Measurements from ENCODE around the gene PRKN.

PRKN gene

GRCh38 chr6:162497389-162497788 lies 230.2 kb downstream of the PRKN start:
- Histone ChIP-seq H3K79me1 (replicated peaks; ENCODE audit: low read length, poor library complexity, severe bottlenecking) (no peaks in the 10 kb centered on the region), H3K18ac (ENCODE audit: low read depth in 1 of 2, low read length in 2 of 2) (no peak overlapping the region), H3K9me3 (ENCODE audit: control insufficient read depth, low read length) (no peaks in the 10 kb centered on the region), H3K4me1 (ENCODE audit: control insufficient read depth, insufficient read depth, low read depth, low read length) (no peaks in the 10 kb centered on the region), H2BK5ac (ENCODE audit: low read depth, low read length, poor library complexity, severe bottlenecking) (no peak overlapping the region), H4K91ac (ENCODE audit: low read length) (no peak overlapping the region), H4K8ac (ENCODE audit: low read length) (no peak overlapping the region), H3K4me3 (ENCODE audit: insufficient read depth in 1 of 2, low read depth in 1 of 2, low read length in 2 of 2) (no peak overlapping the region), H3K36me3 (ENCODE audit: control insufficient read depth in 1 of 2, insufficient read depth in 2 of 2, low read depth in 1 of 2, low read length in 2 of 2) (no peaks in the 10 kb centered on the region), H3K4me2 (ENCODE audit: low read length, poor library complexity, severe bottlenecking) (no peak overlapping the region), H3K27me3 (ENCODE audit: control insufficient read depth in 1 of 2, insufficient read depth in 1 of 2, low read length in 2 of 2) (no peaks in the 10 kb centered on the region), H3K14ac (ENCODE audit: low read length in 2 of 2) (no peak overlapping the region), H2BK120ac (ENCODE audit: low read depth, low read length) (no peak overlapping the region), H2BK15ac (ENCODE audit: low read depth, poor library complexity, severe bottlenecking) (no peak overlapping the region), H2AK5ac (ENCODE audit: low read length, severe bottlenecking) (no peak overlapping the region), H2BK12ac (ENCODE audit: low read length in 2 of 2) (no peak overlapping the region), H3K4ac (ENCODE audit: low read depth in 1 of 2, low read length in 2 of 2) (no peak overlapping the region), H3K27ac (ENCODE audit: low read length, poor library complexity, severe bottlenecking) (no peak overlapping the region), H3K23ac (ENCODE audit: low read length in 2 of 2) (no peak overlapping the region), H3K9ac (ENCODE audit: low read length) (no peak overlapping the region), H2AFZ (ENCODE audit: low read depth, low read length) (no peak overlapping the region)
- WGBS: 77% methylated on average over 2 of the region's 5 CpGs
- DNase-seq: no peak

GRCh38 chr6:162493917-162494316 lies 233.6 kb downstream of the PRKN start:
- Histone ChIP-seq H3K27ac (ENCODE audit: low read length, poor library complexity, severe bottlenecking) (no peak overlapping the region), H3K14ac (ENCODE audit: low read length in 2 of 2) (no peak overlapping the region), H3K4ac (ENCODE audit: low read depth in 1 of 2, low read length in 2 of 2) (no peak overlapping the region), H2BK15ac (ENCODE audit: low read depth, poor library complexity, severe bottlenecking) (no peak overlapping the region), H2AFZ (ENCODE audit: low read depth, low read length) (no peak overlapping the region), H2BK120ac (ENCODE audit: low read depth, low read length) (no peak overlapping the region), H3K4me2 (ENCODE audit: low read length, poor library complexity, severe bottlenecking) (no peak overlapping the region), H2BK5ac (ENCODE audit: low read depth, low read length, poor library complexity, severe bottlenecking) (no peak overlapping the region), H2BK12ac (ENCODE audit: low read length in 2 of 2) (no peak overlapping the region), H3K4me3 (ENCODE audit: insufficient read depth in 1 of 2, low read depth in 1 of 2, low read length in 2 of 2) (no peak overlapping the region), H3K9me3 (ENCODE audit: control insufficient read depth, low read length) (no peaks in the 10 kb centered on the region), H3K79me1 (replicated peaks; ENCODE audit: low read length, poor library complexity, severe bottlenecking) (no peaks in the 10 kb centered on the region), H4K91ac (ENCODE audit: low read length) (no peak overlapping the region), H2AK5ac (ENCODE audit: low read length, severe bottlenecking) (no peak overlapping the region), H3K4me1 (ENCODE audit: control insufficient read depth, insufficient read depth, low read depth, low read length) (no peaks in the 10 kb centered on the region), H3K23ac (ENCODE audit: low read length in 2 of 2) (no peak overlapping the region), H3K27me3 (ENCODE audit: control insufficient read depth in 1 of 2, insufficient read depth in 1 of 2, low read length in 2 of 2) (no peaks in the 10 kb centered on the region), H3K18ac (ENCODE audit: low read depth in 1 of 2, low read length in 2 of 2) (no peak overlapping the region), H3K9ac (ENCODE audit: low read length) (no peak overlapping the region), H4K8ac (ENCODE audit: low read length) (no peak overlapping the region), H3K36me3 (ENCODE audit: control insufficient read depth in 1 of 2, insufficient read depth in 2 of 2, low read depth in 1 of 2, low read length in 2 of 2) (peaks cover 0 to 3% of the 10 kb centered on the region in 2 experiments)
- no peak for DNase-seq
- WGBS: 73% methylated on average over 2 of the region's 3 CpGs

- Histone ChIP-seq H3K4me3 (ENCODE audit: insufficient read depth in 1 of 2, low read depth in 1 of 2, low read length in 2 of 2) (no peak overlapping the region), H3K4me1 (ENCODE audit: control insufficient read depth, insufficient read depth, low read depth, low read length) (no peaks in the 10 kb centered on the region), H3K9ac (ENCODE audit: low read length) (no peak overlapping the region), H2BK15ac (ENCODE audit: low read depth, poor library complexity, severe bottlenecking) (no peak overlapping the region), H3K9me3 (ENCODE audit: control insufficient read depth, low read length) (no peaks in the 10 kb centered on the region), H3K4me2 (ENCODE audit: low read length, poor library complexity, severe bottlenecking) (no peak overlapping the region), H3K36me3 (ENCODE audit: control insufficient read depth in 1 of 2, insufficient read depth in 2 of 2, low read depth in 1 of 2, low read length in 2 of 2) (peaks cover 0 to 3% of the 10 kb centered on the region in 2 experiments), H3K14ac (ENCODE audit: low read length in 2 of 2) (no peak overlapping the region), H3K79me1 (replicated peaks; ENCODE audit: low read length, poor library complexity, severe bottlenecking) (no peaks in the 10 kb centered on the region), H4K8ac (ENCODE audit: low read length) (no peak overlapping the region), H2AFZ (ENCODE audit: low read depth, low read length) (no peak overlapping the region), H3K27ac (ENCODE audit: low read length, poor library complexity, severe bottlenecking) (no peak overlapping the region), H2BK5ac (ENCODE audit: low read depth, low read length, poor library complexity, severe bottlenecking) (no peak overlapping the region), H3K4ac (ENCODE audit: low read depth in 1 of 2, low read length in 2 of 2) (no peak overlapping the region), H2BK12ac (ENCODE audit: low read length in 2 of 2) (no peak overlapping the region), H3K23ac (ENCODE audit: low read length in 2 of 2) (no peak overlapping the region), H3K27me3 (ENCODE audit: control insufficient read depth in 1 of 2, insufficient read depth in 1 of 2, low read length in 2 of 2) (no peaks in the 10 kb centered on the region), H2AK5ac (ENCODE audit: low read length, severe bottlenecking) (no peak overlapping the region), H3K18ac (ENCODE audit: low read depth in 1 of 2, low read length in 2 of 2) (no peak overlapping the region), H4K91ac (ENCODE audit: low read length) (no peak overlapping the region), H2BK120ac (ENCODE audit: low read depth, low read length) (no peak overlapping the region)
- DNase-seq: no peak
- 91% methylated on average over 9 of the region's 9 CpGs for WGBS
Observed at GRCh38 chr6:162491637-162492036, 235.9 kb downstream of the PRKN start.

- no peaks in the 10 kb centered on the region for H3K27me3 ChIP-seq (ENCODE audit: control insufficient read depth in 1 of 2, insufficient read depth in 1 of 2, low read length in 2 of 2)
- no peak overlapping the region for H3K4me2 ChIP-seq (ENCODE audit: low read length, poor library complexity, severe bottlenecking)
- no peaks in the 10 kb centered on the region for H3K4me1 ChIP-seq (ENCODE audit: control insufficient read depth, insufficient read depth, low read depth, low read length)
- no peak overlapping the region for H3K4ac ChIP-seq (ENCODE audit: low read depth in 1 of 2, low read length in 2 of 2)
- H2BK5ac ChIP-seq (ENCODE audit: low read depth, low read length, poor library complexity, severe bottlenecking): no peak overlapping the region
- no peak overlapping the region for H3K14ac ChIP-seq (ENCODE audit: low read length in 2 of 2)
- WGBS: 74% methylated on average over 1 of the region's 5 CpGs
- no peak overlapping the region for H3K18ac ChIP-seq (ENCODE audit: low read depth in 1 of 2, low read length in 2 of 2)
- H4K8ac ChIP-seq (ENCODE audit: low read length): no peak overlapping the region
- H3K79me1 ChIP-seq (replicated peaks; ENCODE audit: low read length, poor library complexity, severe bottlenecking): no peaks in the 10 kb centered on the region
- no peak for DNase-seq
- H3K23ac ChIP-seq (ENCODE audit: low read length in 2 of 2): no peak overlapping the region
- H3K27ac ChIP-seq (ENCODE audit: low read length, poor library complexity, severe bottlenecking): no peak overlapping the region
- H3K36me3 ChIP-seq (ENCODE audit: control insufficient read depth in 1 of 2, insufficient read depth in 2 of 2, low read depth in 1 of 2, low read length in 2 of 2): peaks cover 0 to 3% of the 10 kb centered on the region in 2 experiments
- H4K91ac ChIP-seq (ENCODE audit: low read length): no peak overlapping the region
- no peak overlapping the region for H2BK12ac ChIP-seq (ENCODE audit: low read length in 2 of 2)
- no peaks in the 10 kb centered on the region for H3K9me3 ChIP-seq (ENCODE audit: control insufficient read depth, low read length)
- no peak overlapping the region for H2AFZ ChIP-seq (ENCODE audit: low read depth, low read length)
- H2BK15ac ChIP-seq (ENCODE audit: low read depth, poor library complexity, severe bottlenecking): no peak overlapping the region
- no peak overlapping the region for H2BK120ac ChIP-seq (ENCODE audit: low read depth, low read length)
- H3K4me3 ChIP-seq (ENCODE audit: insufficient read depth in 1 of 2, low read depth in 1 of 2, low read length in 2 of 2): no peak overlapping the region
- H2AK5ac ChIP-seq (ENCODE audit: low read length, severe bottlenecking): no peak overlapping the region
- H3K9ac ChIP-seq (ENCODE audit: low read length): no peak overlapping the region
Observed at GRCh38 chr6:162489101-162489976, 238.2 kb downstream of the PRKN start.
